PFSK-1 (cell line): ENCODE results near the gene PALLD.

Experiments used
- FOXP2 ChIP-seq: optimal IDR thresholded peaks from 2 replicates; pipeline ENCODE3; 2011; ENCODE audit warnings: borderline replicate concordance, control low read depth, inconsistent platforms; ENCODE audit not compliant: insufficient read depth; ENCODE audit errors: extremely low read length, extremely low read depth
- POLR2AphosphoS5 ChIP-seq: IDR thresholded peaks from 2 replicates; pipeline ENCODE4 v1.6.1; 2012; ENCODE audit warnings: low read depth, mild to moderate bottlenecking, control low read depth, low read length, moderate library complexity
- SIN3A ChIP-seq: IDR thresholded peaks from 2 replicates; pipeline ENCODE4 v1.6.1; 2012; ENCODE audit warnings: mild to moderate bottlenecking, low read length, moderate library complexity, borderline replicate concordance; ENCODE audit not compliant: insufficient read depth
- TAF1 ChIP-seq: IDR thresholded peaks from 2 replicates; pipeline ENCODE4 v1.6.1; 2012; ENCODE audit warnings: low read length, control low read depth, borderline replicate concordance; ENCODE audit not compliant: insufficient read depth
- TF ChIP-seq, protein P1 (sequence below), 2 experiments: IDR thresholded peaks; 2 replicates each; pipeline versions ENCODE4 v1.6.1 to v1.8.0; 2011 to 2012; ENCODE audit warnings: low read depth in 2 of 2, low read length in 2 of 2, control low read depth in 1 of 2, inconsistent platforms in 1 of 2, mild to moderate bottlenecking in 1 of 2, moderate library complexity in 1 of 2; ENCODE audit not compliant: insufficient read depth in 1 of 2

Gene PALLD

DNA sequence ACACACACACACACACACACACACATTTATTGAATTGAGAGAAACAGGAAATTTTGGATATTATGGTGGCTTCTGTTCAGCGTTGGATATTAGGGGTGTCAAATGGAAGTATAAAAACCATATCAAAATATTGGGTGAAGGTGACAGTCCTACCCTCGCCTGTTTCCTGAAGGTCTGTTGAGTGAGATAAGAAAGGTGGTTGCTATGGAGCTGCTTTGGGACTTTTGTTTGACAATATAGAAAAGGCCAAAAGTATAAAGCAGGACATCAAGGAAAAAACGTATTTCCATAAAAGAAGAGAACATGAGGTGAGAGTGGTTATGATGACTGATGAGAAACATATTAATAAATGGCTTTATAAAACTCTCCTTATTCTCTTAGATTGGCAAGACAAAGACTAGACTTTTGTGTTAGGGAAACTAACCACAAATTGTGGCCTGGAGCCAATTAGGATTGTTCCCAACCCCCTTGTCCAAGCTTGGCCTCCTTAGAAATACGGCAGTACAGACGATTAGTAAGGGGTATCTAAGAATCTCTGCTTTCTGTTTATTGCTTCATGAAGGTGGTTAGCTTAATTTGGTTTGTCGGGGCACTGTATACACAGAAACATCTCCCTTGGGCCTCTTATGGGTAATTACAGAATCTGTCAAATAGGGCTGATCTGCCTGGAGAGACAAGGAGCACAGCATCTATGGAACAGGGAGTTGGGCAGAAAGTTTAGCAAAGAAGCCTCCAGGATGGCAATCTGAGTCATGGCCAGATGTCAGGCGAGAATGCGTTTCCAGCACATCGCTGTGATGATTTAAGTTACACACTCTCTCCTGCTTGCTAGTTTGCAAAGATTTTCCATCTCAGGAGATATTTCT lies 315.2 kb downstream of the PALLD start:
- peak; percentile 47; the same call in 1 of the 2 replicates for TF ChIP-seq TAF1
- no peak; the same call in 1 of the 2 replicates for TF ChIP-seq SIN3A
- TF ChIP-seq, protein P1, sequence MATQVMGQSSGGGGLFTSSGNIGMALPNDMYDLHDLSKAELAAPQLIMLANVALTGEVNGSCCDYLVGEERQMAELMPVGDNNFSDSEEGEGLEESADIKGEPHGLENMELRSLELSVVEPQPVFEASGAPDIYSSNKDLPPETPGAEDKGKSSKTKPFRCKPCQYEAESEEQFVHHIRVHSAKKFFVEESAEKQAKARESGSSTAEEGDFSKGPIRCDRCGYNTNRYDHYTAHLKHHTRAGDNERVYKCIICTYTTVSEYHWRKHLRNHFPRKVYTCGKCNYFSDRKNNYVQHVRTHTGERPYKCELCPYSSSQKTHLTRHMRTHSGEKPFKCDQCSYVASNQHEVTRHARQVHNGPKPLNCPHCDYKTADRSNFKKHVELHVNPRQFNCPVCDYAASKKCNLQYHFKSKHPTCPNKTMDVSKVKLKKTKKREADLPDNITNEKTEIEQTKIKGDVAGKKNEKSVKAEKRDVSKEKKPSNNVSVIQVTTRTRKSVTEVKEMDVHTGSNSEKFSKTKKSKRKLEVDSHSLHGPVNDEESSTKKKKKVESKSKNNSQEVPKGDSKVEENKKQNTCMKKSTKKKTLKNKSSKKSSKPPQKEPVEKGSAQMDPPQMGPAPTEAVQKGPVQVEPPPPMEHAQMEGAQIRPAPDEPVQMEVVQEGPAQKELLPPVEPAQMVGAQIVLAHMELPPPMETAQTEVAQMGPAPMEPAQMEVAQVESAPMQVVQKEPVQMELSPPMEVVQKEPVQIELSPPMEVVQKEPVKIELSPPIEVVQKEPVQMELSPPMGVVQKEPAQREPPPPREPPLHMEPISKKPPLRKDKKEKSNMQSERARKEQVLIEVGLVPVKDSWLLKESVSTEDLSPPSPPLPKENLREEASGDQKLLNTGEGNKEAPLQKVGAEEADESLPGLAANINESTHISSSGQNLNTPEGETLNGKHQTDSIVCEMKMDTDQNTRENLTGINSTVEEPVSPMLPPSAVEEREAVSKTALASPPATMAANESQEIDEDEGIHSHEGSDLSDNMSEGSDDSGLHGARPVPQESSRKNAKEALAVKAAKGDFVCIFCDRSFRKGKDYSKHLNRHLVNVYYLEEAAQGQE (IDR thresholded peaks at IDR 0.05; ENCODE audit: insufficient read depth in 1 of 2, low read depth in 2 of 2, low read length in 2 of 2): no peak
- no peak for TF ChIP-seq FOXP2
- TF ChIP-seq POLR2AphosphoS5: no peak; the same call in 1 of the 2 replicates

DNA sequence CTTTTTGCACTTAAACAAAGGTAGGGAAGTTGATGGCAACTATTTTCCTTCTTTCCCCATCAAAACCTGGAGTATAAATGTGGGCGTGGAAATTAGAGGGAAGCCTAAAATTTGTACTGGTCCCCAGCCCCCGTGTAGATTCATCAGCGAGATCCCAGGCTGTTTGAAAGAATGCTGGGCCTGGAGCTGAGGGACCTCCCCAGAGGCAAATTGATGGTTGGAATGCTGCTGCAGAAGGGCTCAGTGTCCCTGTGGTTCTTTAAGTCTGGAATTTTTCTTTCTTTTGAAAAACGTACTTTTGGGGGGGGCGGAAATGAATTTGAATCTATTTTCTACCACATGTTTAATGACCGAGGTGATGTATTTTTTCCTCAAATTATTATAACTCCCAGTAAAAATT lies 316.0 kb downstream of the PALLD start:
- TF ChIP-seq SIN3A: no peak
- TF ChIP-seq TAF1: no peak
- TF ChIP-seq POLR2AphosphoS5: no peak
- TF ChIP-seq FOXP2: no peak
- TF ChIP-seq, protein P1 (IDR thresholded peaks at IDR 0.05; ENCODE audit: insufficient read depth in 1 of 2, low read depth in 2 of 2, low read length in 2 of 2): no peak

DNA sequence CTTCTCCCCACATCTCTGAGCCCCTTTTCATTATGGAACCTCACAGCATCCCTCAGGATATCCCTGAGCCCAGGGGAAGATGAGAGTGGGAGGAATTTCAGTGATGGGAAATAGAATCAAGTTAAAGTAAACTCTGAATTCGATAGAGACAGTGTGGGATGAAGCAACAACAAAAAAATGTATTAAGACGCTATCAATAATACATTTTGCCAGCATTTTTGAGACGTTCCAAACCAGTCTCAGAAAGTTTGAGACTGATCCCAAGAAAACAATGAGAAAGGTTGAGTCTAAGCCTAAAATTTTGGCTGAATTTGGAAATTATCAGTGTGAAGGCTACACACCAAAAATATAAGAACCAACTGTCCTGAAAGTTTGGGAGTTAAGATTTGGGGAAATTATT lies 317.0 kb downstream of the PALLD start:
- TF ChIP-seq FOXP2: no peak
- TF ChIP-seq, protein P1 (IDR thresholded peaks at IDR 0.05; ENCODE audit: insufficient read depth in 1 of 2, low read depth in 2 of 2, low read length in 2 of 2): no peak
- no peak for TF ChIP-seq POLR2AphosphoS5
- no peak for TF ChIP-seq TAF1
- TF ChIP-seq SIN3A: no peak

DNA sequence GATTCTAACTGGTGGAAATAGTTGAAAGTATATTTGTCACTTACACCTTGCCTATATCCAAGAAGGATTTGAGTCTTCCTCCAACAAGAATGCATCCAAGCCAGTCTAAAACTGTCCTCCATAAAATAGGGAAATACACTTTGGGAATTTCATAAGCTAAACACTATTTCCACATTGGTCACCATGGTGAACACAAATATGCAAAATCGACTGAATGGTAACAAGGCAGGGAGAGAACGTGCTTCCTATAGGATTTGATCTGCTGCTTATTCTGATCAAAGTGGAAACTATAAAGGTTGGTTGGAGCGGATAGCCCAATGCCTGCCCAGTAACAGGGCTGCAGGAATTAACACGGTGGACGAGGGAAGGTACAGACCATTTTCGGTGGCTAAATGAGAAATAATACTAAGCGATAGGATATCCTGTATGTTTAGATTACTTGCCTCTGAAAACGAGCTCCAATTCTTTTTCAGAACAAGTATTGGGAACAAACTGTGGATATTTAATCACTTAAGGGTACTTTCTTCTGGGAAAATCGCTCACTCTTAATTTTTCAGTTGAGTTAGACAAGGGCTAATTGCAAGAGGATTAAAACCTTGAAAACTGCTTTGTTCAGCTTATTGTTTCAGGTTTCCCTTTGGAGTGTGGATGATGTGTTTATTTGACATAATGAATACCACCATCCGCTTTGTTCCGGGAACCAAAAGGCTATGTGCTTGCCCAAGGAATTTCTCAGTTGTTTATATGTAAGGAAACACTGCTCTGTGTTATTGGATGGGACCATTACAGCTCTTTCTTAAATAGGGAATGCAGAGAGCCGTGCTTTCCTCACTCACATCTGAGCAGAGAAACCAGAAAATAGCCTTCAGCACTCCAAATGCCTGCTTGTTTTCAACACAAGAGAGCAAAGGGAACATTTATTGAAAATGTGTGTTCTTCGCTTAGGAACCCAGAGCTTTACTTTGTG lies 318.8 kb downstream of the PALLD start:
- TF ChIP-seq FOXP2 (no peak), TAF1 (no peak), POLR2AphosphoS5 (no peak), SIN3A (no peak)
- TF ChIP-seq, protein P1 (IDR thresholded peaks at IDR 0.05; ENCODE audit: insufficient read depth in 1 of 2, low read depth in 2 of 2, low read length in 2 of 2): no peak
